ENCODE measurements around the gene L3MBTL1.
"Not testable (repeated sequence)": the region's sequence is repeated elsewhere in the genome, so short reads cannot be mapped to it uniquely, and the experiment has no call there.

The L3MBTL1 gene

DNA sequence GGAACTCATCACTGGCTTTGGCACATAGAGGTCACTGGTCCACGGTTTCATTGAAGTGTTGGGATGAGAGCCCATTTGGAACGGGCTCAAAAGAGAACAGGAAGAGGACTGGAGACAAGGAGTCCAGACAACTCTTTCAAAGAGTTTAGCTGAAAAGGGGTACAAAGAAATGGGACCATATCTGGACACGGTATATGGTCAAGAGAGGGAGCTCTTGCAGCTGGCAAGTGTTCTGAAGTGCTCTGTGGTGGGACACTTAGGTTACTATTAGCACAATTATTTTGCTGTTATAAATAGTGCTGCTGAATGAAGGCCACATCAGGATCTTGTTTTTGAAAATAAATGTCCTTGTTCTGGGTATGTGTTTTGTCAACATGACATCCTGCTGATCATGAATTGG is 55.9 kb downstream of the L3MBTL1 start:
- no peak for DNase-seq

DNA sequence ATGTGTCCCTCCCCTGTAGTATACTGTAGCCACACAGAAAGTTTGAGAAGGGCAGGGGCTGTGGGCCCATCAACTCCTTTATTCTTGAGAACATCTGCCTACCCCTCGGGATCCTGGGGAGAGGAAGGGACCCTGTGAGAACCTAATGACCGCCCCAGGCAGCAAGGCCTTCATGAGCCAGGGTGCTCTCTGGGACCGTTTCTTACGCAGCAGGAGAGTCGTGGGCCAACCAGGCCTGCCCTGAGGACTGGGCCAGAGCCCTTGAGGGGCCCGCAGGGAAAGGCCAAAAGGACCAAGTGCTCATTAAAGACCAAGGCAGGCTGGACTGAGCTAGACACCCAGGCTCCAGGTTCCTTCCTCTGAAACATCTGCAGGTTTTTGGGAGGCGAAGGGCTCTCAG is 56.5 kb downstream of the L3MBTL1 start:
- no peak for DNase-seq

DNA sequence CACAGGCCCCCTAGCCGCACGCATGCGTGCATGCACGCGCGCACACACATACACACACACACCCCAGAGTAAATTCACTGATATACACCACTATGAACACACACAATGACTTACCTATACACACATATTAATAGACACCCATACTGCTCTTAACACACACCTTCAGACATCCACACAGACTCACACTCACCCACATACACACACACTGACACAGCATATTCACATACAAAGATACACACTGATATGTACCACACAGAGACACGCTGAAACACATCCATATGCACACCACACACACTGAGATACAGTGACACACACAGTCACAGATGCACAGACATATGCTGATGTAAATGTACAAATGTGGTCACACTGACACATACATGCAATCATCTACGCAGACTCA is 57.0 kb downstream of the L3MBTL1 start:
- DNase-seq: no peak

DNA sequence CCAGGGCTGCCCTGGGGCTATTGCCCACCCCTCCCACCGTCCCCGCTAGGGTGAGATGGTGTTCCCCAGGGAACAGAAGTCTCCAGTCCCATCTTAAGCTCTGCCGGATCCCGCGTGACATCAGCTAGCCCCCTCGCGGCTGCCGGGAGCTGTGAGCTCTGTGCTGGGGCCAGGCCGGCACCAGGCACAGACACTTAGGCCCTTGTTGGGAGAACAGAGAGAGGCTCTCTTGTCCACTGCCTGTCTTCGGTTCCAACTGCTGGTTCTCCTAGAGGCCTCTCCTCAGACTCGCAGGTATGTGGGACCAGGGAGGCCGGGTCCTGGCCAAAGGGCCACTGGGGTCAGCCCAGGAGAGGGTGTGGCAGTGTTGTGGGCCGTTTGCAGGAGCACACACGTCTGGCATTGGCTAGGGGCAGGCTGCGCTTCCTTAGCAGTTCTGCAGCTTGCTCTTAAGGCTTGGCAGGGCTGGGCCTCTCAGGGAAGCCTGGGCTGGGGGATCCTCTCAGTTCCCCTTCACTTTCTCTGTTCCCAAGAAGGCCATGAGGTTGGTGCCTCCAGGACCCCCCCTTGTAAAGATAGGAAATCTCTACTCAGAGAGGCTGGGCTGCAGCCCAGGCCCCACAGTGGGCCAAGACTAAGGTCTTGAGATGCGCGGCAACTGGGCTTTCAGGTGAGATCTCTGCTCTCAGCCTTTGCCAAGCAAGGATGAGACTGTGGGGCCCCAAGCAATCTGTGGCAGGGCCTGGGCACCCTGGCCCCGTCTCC is 57.7 kb downstream of the L3MBTL1 start:
- no peak for DNase-seq

DNA sequence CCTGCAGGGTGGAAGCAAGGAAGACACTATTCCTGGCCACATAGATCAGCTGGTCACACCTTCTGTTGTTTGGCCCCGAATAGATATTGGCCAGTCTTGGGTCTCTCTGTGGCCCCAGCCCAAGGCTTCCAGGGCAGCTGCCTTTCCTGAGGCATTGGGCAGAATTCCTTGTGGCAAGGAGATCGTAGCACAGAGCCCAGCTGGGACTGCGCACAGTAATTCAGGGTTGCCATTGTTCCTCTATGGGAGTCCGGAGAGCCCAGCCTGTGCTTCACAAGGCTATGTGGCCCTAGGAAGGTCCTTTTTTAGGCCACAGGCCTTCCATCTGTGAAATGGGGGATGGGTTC is 58.2 kb downstream of the L3MBTL1 start:
- no peak for DNase-seq

DNA sequence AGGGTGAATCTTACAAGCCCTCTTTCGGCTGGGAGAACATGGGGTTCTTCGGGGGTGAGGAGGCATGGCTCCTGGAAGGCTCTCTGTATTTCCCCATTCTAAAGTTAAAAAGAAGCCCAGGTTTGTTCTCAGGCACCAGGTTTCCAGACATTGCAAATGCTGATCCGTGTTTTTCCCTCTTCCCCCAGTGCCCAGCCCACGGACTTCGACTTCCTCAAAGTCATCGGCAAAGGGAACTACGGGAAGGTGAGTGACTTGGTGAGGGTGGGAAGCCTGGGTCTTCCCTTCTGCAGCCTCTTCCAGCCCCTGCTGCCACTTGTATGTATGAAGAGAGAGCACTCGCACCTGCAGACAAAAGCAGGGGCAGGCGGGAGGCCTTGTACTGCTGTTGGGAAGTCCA is 60.0 kb downstream of the L3MBTL1 start:
- DNase-seq: no peak

DNA sequence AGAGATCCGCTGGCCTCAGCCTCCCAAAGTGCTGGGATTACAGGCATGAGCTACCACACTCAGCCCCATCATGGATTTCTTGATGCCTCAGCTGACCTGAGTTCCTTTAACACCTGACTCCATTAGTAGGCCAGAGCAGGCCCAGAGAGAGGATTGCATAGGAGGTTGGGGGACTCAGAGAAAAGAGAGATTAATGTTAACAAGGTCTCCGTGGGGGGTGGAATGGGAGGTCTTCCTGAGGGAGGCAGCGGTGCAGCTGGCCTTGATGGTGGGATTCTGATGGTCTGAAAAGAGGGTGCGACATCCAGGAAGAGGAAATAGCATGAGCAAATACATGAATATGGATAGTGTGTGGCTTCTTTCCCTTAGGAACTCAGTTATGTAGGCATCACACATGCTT is 61.2 kb downstream of the L3MBTL1 start:
- DNase-seq: no peak

DNA sequence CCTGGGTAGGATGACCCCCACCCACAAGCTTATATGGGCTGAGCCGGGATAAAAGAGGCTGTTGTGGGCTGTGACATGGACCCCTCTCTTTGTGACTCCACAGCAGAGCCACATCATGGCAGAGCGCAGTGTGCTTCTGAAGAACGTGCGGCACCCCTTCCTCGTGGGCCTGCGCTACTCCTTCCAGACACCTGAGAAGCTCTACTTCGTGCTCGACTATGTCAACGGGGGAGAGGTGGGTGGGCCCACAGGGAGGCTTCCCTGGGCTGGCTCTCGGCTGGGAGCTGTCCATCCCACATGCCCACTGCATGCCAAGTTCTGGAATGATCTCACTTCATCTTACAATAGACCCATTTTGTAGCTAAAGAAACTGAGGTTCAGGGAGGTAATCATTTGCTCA is 61.8 kb downstream of the L3MBTL1 start:
- DNase-seq: no peak

DNA sequence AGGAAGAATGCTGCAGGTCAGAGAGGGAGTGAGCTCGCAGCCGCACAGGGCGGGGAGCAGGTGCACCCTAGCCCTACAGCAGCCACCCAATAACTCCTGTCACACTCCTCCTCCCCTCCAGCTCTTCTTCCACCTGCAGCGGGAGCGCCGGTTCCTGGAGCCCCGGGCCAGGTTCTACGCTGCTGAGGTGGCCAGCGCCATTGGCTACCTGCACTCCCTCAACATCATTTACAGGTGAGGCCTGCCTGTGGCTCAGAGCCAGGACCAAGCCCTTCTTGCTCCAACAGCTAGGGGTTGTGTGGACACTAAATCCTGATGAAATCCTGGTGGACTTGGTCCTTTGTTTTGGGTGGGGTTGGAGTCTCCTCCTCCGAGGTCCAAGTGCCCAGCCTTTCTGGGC is 63.0 kb downstream of the L3MBTL1 start:
- no peak for DNase-seq

DNA sequence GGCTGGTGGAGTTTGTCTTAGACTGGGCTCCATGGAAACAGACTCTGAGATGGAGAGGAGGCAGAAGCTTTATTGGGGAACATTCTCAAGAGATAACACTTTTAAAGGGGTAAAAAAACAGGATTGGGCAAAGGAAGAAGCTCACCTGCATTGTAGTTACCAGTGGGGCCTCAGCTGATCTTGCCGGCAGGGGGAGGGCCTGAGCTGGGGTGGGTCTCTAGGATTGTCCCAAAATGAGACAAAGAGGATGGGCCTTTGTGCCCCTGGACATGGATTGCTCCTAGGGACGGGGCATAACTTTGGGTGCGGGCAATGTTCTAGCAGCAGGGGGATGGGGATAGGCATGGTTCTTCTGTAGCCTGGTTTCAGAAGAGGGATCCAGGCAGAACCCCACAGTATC is 63.8 kb downstream of the L3MBTL1 start:
- no peak for DNase-seq

DNA sequence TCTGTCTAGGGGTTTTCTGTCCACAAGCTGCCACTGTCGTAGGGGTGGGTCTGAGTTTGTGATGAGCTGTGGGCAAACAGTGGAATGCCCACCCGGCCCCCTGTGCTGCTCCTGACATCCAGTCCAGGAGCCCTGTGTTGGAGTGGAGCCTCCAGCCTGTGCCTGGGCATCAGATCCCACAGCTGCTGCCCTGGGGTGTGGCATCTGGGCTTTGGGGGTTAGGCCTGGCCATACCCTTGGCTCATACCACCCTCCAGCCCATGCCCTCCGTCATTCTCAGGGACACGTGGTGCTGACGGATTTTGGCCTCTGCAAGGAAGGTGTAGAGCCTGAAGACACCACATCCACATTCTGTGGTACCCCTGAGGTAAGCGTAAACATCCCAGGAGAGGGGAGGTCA is 64.3 kb downstream of the L3MBTL1 start:
- no peak for DNase-seq

DNA sequence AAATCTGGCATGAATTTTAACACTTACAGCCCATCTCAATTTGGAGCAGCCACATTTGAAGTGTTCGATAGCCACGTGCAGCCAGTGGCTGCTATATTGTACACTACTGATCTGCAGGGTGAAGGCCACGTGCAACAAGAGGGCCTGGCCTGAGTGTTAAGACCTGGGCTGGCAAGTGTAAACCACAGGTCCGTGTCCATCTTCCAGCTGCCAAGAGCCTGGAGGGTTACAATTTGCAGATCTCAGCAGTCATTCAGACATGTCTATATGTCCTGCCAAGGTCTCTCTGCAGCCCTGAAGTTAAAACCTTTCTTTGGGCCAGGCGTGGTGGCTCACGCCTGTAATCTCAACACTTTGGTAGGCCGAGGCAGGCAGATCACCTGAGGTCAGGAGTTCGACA is 65.4 kb downstream of the L3MBTL1 start:
- DNase-seq: no peak

DNA sequence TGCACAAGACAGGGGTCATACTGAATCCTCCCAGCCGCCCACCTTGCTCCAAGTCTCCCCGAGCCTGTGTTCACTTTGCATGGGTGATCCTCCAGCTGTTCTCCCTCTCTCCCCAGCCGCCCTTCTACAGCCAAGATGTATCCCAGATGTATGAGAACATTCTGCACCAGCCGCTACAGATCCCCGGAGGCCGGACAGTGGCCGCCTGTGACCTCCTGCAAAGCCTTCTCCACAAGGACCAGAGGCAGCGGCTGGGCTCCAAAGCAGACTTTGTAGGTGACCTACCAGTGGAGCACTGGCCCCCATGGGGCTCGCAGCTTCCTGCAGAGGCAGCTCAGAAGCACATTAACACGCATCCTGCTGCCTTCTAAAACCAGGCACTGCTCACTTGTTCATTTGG is 68.6 kb downstream of the L3MBTL1 start:
- DNase-seq: no peak

DNA sequence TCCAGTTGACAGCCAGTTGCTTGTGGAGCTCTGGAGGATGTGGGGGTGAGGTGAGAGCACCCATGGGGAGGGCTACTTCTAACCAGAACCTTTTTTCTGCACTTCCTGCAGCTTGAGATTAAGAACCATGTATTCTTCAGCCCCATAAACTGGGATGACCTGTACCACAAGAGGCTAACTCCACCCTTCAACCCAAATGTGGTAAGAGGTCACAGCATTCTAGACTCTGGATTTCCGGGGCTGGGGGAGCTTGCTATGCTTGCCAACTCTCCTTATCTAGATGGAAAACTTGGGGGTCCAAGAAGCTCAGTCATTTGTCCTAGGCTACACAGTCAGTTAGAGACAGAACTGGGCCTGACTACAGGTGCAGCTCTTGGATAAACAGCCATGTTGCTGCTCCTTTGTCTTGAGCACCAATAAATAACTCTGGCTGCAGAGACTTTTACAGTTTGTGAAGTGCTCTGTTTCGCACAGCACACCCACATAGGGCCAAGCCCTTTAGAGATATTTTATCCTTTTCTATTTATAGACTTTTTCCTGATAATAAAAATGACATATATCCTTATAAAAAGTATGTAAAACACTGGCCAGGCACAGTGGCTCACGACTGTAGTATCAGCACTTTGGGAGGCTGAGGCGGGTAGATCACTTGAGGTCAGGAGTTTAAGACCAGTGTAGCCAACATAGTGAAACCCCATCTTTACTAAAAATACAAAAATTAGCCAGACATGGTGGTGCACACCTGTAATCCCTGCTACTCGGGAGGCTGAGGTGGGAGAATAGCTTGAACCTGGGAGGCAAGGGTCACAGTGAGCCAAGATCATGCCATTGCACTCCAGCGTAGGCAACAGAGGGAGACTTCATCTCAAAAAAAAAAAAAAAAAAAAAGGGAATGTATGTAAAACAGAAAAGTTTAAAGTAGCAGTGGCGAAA is 72.6 kb downstream of the L3MBTL1 start:
- no peak for DNase-seq

DNA sequence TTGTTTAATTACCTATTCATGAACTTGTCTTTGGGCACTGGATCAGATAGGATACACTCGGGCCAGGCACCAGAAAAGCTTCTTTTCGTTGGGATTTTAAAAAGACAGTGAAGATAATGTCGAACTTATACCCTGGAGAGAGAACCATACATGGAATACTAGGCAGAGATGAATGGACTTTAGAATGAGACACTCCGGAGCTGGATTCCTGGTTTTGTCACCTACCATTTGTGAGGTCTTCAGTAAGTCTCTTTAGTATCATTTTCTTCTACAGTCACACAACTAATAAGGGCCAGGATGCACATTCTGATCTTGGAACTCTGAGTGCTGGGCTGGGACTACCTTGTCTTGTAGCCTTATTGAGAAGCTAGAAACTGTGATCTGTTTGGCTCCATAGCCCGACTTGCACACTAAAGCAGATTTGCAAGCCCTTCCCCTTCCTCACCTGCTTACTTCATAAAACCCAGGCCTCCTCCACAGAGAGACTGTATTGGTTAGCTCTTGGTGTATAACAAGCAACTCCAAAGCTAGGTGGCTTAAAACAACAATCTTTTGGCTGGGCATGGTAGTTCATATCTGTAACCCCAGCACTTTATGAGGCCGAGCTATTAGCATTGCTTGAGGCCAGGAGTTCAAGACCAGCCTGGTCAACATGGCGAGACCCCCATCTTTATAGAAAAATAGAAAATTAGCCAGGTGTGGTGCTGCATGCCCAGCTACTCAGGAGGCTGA is 75.8 kb downstream of the L3MBTL1 start:
- DNase-seq: no peak

DNA sequence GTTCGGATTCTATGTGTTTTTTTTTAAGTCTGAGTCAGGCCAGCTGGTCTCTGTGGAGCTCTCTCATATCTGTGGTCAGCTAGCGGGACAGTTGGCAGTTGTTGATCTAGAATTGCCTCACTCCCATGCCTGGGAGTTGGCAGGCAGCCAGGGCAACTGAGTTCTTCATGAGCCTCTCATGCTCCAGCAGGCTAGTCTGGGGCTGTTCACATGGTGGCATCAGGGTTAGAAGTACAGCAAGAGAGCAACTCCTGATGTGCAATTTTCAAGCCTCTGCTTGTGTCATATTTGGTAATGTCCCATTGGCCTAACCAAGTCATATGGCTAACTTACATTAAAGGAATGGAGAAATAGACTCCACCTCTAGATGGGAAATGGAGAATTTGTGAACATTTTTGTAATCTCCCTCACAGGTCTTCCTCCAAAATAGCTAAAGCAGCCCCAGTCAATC is 76.5 kb downstream of the L3MBTL1 start:
- DNase-seq: no peak

DNA sequence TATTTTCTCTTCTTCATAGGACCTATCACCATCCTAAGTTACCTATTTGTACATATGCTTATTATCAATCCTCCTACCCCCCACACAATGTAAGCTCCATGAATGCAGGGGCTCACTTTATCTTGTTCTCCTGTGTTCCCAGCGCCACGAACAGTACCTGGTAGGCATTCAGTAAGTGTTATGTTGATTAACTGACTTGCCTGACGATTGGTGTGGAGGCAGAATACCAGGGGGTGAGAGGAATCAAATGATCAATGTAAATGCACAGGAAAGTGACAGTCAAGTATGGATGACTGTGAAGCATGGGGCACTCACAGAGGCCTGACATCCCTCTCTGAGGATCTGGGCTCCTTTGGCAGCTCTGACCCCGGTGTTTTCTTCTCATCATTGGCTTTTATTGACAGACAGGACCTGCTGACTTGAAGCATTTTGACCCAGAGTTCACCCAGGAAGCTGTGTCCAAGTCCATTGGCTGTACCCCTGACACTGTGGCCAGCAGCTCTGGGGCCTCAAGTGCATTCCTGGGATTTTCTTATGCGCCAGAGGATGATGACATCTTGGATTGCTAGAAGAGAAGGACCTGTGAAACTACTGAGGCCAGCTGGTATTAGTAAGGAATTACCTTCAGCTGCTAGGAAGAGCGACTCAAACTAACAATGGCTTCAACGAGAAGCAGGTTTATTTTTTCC is 77.1 kb downstream of the L3MBTL1 start:
- DNase-seq: no peak

DNA sequence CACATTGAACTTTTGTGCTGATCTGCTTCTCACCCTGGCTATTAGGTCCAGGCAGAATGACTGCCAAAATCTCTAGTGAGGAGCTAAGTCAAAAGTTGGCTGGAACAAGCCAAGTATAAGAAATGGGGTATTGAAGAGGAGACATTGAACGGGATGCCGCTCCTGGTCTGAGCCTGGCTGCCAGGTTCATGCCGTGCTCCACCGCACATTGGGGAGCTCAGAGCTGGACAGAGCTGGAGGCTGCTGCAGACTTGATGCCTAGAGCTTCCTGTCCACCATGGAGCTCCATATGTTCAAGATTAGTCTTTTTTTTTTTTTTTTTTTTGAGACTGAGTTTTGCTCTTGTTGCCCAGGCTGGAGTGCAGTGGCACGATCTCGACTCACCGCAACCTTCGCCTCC is 79.1 kb downstream of the L3MBTL1 start:
- DNase-seq: no peak

DNA sequence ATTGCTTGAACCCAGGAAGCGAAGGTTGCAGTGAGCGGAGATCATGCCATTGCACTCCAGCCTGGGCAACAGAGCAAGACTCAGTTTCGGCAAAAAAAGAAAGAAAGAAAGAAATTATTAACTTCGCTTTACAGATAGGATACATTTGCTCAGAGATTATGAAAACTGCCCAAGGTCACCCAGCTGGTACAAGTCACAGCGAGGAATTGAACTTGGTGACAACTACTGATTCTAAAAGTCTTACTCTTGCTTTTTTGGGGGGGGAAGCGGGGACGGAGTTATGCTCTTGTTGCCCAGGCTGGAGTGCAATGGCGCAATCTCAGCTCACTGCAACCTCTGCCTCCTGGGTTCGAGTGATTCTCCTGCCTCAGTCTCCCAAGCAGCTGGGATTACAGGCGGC is 81.0 kb downstream of the L3MBTL1 start:
- not testable (repeated sequence) for DNase-seq

DNA sequence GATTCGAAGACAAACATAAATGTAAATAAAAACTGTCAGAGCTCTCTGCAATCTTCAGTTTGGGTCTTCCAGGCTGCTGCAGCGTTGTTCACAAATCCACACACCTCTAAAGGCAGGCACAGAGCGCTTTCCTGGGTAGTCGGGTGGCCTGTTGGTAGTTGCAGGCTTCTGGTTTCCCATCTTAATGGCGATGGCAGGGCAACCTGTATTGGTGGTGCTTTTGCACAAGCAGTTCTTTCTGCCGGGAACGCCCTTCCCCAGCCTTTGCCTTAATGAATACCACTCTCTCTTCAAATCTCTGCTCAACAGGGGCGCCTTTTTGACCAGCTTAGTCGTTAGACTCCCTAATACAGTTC is 82.5 kb downstream of the L3MBTL1 start:
- DNase-seq: peak; percentile 75

DNA sequence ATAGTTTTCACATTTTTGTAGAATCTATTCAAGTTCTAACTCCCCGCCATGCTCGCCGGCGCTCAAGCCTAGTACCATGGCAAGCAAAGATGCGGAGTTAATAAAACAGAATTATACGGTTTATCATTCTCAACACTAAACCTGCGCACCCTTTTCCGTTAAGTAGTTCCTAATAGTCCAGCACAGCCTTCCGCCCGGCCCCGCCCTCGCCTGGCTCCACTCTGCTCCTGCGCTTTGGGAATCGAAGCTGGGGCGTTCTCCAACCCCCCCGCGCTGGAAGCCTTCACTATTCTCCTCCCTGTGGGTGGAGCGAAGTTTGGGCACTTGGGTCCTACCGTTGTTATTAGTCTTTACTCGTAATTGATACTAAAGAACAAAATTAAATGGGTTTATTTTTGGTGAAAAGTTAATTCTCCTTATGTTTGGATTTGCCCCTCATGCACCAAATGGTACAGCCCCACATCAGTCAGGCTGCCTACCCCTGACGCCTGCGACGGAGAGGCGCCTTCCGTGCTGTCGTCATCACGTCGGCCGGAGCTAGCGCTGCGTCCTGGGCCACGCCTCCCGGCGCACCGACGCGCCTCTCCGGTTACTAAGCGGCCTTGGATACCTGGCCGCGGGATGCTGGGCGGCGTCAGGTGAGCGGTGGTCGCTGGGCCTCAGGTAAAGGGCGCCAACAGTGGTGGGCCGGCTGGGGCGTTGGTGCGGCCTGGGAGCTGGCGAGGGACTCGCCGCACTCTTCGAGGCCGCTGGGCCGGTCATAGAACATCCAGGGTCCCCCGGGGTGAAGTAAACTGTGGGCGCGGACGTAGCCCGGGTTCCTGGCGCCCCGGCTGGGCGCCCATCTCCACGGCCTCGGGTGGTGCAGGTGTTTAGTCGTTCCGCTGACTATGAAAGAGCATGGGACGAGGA is 83.2 kb downstream of the L3MBTL1 start, which contains the start of gene IFT52:
Gene IFT52 (plus strand): TSS at position 546 of the 912 bp plus-strand sequence. CDS start 3,762 bp downstream, outside the sequence.
- DNase-seq: peak; percentile 97
